GM12872 (cell line): ENCODE results near the gene KIF13A.

Source experiments
- TF ChIP-seq, protein P1 (sequence below): IDR thresholded peaks from 3 replicates; pipeline ENCODE4 v1.5.1; 2011; ENCODE audit warnings: low read depth, mild to moderate bottlenecking, low read length, moderate library complexity; ENCODE audit not compliant: insufficient read depth

KIF13A gene

DNA sequence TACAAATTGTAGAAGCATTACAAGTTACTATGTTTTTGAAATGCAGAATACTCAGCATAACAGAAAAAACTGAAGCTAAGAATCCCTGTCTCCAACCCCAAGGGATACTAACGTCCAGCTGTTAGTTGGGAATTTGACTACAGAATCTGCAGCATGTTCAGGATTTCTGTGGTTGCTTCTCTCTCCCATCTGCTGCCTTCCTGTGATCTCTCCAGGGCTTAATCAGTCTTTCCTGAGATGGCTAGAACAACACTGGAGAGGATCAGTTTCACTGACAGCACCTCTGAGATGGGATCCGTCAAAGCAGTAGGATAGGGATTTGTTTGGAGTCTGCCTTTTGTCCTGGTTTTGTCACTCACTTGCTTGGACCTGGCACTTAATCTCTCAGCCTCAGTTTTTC lies 207.4 kb downstream of the KIF13A start:
- TF ChIP-seq, protein P1, sequence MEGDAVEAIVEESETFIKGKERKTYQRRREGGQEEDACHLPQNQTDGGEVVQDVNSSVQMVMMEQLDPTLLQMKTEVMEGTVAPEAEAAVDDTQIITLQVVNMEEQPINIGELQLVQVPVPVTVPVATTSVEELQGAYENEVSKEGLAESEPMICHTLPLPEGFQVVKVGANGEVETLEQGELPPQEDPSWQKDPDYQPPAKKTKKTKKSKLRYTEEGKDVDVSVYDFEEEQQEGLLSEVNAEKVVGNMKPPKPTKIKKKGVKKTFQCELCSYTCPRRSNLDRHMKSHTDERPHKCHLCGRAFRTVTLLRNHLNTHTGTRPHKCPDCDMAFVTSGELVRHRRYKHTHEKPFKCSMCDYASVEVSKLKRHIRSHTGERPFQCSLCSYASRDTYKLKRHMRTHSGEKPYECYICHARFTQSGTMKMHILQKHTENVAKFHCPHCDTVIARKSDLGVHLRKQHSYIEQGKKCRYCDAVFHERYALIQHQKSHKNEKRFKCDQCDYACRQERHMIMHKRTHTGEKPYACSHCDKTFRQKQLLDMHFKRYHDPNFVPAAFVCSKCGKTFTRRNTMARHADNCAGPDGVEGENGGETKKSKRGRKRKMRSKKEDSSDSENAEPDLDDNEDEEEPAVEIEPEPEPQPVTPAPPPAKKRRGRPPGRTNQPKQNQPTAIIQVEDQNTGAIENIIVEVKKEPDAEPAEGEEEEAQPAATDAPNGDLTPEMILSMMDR = no peak

DNA sequence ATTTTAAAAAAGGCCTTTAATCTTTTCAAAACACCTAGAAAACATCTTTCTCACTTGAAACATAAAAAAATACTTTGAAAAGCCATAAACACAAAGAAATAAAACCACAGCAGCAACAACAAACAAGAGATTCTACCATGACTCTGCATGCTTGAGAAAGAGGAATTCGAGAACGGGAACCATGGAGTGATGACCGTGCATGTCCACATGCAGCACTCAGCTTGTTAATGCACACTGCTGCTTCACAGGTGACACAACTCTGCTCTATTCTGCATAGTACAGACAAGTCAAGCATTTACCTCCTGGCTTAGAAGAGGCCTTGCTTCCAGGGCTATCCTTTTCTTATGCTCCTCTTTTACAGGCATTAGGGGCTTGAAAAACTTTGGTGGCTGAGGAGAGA lies 215.8 kb downstream of the KIF13A start:
- TF ChIP-seq, protein P1 = no peak

DNA sequence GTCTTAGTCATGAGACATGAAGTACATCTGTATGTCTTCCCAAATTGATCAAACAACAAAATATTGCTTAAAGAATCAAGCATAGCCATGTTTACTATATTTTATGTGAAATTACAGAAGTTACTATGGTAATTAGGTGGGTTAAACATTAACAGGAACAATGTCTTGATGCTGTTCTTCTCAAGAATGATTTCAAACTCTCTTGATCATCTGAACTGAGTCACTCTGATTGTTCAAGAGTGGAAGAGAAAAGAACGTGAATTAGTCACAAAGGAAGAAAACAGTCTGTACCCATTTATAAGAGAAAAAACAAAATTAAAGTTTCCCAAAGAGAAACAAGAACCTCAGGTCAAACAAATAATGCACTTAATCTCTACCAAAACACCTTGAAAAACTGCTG lies 218.6 kb downstream of the KIF13A start:
- TF ChIP-seq, protein P1 = no peak

DNA sequence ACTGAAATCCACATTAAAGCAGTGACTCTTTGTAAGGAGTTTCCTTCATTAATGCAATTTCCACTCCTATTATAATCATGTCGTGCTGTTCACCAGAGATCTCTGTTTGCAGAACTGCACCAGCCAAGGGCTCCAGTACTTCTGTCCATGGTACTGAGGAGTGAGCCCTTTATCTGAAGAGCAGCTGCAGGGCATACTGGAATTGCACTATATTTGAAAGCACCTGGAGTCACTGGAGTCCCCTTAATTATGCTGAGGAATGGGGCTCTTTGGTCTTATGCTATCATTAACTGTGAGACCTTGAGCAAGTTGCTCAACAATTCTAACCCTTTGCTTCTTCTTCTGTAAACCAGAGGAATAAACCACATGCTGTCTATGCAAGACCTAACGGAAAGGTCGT lies 219.0 kb downstream of the KIF13A start:
- TF ChIP-seq, protein P1 = no peak

DNA sequence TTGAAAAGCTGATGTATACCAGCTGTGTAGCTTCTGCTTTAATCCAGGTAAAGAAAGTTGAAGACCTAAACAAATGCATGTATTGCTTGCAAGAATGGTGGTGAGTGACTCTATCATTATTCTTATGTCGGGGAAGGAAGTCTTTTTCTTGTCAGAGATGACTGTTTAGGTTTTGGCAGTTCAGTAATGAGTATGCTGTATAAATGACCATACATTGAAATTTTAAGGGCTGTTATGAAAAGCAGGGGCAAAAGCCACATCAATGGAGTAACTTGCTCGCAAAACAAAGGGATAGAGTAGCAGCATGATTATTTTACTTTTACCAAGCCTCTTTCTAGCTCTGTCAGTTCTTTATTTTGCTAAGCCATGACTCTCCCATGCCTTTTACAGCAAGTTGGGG lies 224.8 kb downstream of the KIF13A start:
- TF ChIP-seq, protein P1 = no peak

DNA sequence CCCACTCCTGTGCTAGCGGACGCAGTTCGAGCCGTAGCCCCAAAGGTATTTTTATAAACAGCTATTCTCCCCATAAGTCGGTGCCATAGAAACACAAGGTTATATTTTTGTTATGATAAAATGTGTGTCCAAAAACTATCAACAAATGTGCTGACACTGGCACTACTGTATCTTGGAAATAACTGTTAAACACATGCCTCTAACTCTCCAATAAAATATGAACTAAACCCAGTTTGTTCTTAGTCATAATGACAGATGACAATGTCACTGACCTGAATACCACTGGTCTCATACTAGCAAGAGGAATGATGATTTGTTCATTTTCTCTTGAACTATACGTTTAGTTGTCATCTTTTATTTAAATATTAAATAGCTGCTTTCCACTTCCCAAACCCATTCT lies 229.3 kb downstream of the KIF13A start:
- TF ChIP-seq, protein P1 = no peak

DNA sequence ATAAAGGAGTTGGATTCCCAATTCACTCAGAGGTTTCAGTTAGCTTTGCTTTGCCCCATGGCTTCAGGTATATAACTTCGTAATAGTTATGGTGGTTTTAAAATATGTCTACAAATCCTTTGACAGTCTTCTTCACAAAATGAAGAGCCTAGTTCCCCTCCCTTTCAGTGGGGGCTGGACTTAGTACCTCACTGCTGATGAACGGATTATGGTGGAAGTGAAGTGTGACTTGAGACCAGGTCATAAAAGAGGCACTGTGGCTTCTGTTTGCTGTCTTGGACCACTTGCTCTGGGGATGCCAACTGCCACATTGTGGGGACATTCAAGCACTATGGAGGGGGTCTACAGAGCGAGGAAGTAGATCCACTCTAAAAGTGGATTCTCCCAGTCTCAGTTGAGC lies 233.2 kb downstream of the KIF13A start:
- TF ChIP-seq, protein P1 = no peak
